Measurements from ENCODE around the gene KIAA1958.
"Not testable (repeated sequence)": the region's sequence is repeated elsewhere in the genome, so short reads cannot be mapped to it uniquely, and the experiment has no call there.

Gene KIAA1958

DNA sequence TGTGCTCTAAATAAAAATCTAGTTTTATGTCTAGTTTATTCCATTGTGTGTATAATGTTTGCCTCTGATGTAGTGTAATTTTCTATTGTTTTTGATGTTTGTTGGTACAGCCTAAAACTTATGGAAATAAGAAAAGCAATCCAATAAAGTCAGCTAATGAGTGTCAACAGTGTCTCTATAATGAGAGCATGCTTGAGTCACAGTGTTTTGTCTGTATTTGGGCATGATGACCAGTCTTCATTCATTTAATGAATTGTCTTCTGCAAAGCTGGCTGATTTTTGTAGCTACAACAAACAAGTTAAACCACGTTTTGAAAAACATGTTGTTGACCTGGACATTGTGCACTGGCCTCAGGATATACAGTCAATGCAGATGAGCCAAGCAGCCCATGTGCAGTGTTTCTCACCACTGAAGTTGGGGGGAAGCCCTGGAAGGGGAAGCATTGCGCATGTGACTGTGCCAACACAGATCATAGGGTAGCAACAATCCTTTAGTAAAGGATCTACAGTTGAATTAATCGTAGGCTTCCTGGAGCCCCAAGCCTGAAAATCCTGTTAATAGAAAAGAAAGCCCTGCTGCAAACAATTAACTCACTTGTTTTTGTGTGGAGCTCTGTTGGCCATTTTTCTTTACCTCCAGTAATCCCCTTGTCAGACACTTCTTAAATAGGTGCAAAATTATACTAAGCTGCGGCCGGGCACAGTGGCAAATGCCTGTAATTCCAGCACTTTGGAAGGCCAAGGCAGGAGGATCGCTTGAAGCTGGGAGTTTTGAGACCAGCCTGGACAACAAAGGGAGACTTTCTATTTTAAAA is 143.3 kb downstream of the KIAA1958 start:
- Histone ChIP-seq H3K4me3 (no peak overlapping the region), H3K27ac (no peak overlapping the region)

DNA sequence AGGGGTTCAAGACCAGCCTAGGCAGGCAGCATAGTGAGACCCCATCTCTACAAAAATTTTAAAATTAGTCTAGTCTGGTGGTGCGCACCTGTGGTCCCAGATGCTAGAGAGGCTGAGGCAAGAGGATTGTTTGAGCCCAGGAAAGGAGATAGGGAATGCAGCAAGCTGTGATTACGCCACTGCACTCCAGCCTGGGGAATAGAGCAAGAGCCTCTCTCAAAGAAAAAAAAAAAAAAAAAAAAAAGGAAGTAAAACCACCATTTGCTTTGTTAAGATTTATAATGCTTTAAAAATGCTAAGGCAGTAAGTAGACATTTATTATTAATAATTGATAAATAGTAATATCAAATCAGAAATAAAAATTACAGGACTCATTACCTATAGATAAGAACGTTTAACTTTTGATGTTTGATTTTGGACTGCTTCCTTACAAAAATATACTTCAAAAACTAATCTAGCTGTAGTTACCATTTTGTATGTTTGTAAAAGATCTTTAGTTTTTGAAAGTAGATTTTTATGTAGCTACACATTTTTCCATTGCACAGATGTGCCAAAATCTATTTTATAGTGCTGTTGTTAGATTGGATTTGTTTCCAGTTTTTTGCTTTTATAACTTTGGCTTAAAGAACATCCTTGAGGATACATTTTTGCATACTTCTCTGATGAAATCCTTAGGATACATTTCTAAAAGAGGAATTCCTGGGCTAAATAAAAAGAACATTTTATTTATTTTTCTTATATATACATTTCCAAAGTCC is 144.9 kb downstream of the KIAA1958 start:
- Histone ChIP-seq H3K27ac (no peak overlapping the region), H3K4me3 (no peak overlapping the region)

DNA sequence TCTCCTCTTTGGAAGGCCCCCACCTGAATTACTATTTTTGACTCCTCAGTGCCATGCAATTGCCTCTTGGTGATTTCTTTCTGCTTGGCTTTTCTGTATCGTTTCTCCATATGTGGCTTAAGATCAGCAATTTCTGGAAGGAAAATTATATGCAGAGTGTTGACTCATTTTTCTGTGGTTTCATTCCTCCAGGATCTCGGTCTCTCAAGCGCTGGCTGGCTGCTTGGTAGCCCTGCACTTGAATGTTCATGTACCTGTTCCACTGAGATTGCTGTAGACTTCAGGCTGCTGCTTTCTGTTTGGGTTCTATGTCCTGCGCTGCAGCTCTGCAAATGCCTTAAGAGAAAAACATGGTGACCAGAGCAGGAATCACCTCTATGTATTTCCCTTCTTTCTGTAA is 153.7 kb downstream of the KIAA1958 start:
- Histone ChIP-seq H3K4me3 (no peak overlapping the region), H3K27ac (no peak overlapping the region)

DNA sequence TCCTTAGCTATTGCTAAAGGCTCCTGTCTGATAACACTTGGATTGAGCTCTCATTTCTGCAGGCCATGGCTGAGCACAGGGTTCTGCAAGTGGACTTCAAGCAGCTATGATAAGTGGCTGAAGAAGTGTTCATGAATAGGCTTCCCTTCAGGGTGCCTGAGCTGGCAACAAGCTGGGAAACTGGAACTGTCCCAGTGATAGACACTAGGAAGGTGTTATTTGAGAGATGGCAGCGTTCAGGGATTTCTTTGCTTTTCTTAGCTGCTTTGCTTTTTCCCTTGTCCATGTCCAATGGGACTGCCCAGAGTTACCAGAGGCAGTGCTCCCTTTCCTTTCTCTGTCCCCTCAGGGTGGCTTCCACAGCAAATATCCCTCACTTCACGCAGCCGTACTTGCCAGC is 155.5 kb downstream of the KIAA1958 start:
- H3K4me3 ChIP-seq, result no peak overlapping the region
- no peak overlapping the region for H3K27ac ChIP-seq

DNA sequence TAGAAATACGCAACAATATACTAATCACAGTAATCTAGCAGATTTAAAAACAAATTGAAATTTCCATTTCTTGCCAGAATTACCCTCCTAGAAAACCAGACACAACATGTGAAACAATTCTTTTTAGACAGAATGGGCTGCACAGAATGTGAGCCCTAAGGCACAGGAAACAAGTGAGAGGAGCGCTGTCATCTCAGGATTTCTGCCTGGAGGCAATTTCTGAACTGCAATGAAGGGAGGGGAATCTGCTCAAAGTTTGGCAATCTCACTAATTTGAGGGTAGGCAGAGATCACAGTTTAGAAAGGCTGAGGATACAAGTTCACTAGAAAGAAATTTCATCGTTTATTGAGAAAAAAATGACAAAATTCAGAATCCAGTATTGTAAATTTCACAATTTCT is 161.0 kb downstream of the KIAA1958 start:
- Histone ChIP-seq H3K27ac (no peak overlapping the region), H3K4me3 (no peak overlapping the region)

DNA sequence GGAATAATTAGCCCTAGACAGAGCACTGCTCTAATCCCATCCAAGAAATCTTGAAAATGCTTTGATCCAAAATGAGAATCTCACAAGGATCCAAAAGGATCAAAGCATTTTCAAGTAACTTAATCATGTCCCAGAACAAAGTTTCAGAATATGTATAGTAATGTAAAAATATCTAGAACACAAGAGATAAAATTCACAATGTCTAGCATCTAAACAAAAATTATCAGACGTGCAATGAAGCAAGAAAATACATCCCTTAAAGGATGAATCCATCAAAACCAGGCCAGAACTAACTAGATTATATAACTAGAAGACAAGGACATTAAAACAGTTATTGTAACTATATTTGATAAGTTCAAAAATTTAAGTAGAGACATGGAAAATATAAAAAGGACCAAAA is 162.0 kb downstream of the KIAA1958 start:
- Histone ChIP-seq H3K27ac (no peak overlapping the region), H3K4me3 (no peak overlapping the region)

DNA sequence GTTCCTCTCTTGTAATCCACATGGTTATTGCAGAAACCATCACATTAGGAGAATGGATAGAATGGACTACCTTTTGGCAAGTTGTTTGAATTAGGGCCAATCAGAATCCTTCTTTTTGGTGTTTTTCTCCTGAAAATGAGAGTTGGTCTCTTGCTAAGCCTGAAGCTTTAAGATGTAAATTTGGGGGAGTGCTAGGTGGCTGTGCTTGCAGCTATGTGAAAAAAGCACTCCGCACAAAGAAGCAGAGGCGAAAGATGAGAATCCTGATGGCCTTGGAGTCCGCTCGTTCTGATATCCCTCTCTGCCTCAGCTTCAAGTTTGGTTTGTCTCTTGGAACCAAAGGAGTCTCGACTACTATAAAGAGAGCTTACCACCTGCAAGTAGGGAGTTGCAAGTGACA is 167.7 kb downstream of the KIAA1958 start:
- Histone ChIP-seq H3K27ac (no peak overlapping the region), H3K4me3 (no peak overlapping the region)

DNA sequence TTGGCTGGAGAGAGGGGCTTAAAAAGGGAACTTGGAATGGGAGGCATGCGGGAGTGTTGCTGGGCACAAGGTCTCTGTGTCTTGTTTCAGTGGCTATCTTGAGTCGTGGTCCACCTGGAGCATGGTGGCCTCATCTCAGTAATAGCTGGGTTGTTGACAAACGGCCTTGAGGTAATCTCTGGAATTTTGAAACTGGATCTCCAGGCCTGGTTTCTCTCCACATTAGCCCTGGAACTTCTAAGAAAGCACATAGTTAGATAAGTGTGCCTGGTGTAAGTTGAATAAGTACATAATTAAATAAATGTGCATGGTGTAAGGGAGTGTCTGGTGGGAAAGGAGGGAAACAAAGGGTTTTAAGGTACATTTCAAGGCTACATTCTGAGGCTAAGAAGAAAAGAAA is 169.0 kb downstream of the KIAA1958 start:
- Histone ChIP-seq H3K4me3 (no peak overlapping the region), H3K27ac (no peak overlapping the region)

DNA sequence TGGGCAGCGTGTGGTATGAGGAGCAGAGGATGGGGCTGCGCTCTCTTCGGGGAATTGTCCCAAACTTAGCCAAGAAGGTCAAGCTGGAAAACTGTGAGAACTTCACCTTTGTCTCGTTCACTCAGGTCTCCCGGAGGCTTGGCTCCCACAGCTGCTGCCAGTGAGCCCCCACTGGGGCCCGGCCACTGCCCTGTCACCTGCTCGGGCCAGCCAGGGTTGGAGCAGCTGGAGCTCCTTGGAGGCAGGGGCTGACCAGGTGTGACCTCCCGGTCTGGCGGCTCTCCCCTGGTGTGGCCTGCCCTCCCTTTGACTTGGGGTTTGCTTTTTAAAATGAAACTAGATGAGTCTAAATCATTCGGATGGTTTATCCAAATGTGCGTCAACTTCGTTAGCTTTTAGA is 173.3 kb downstream of the KIAA1958 start:
- no peak overlapping the region for H3K27ac ChIP-seq
- H3K4me3 ChIP-seq, result no peak overlapping the region

DNA sequence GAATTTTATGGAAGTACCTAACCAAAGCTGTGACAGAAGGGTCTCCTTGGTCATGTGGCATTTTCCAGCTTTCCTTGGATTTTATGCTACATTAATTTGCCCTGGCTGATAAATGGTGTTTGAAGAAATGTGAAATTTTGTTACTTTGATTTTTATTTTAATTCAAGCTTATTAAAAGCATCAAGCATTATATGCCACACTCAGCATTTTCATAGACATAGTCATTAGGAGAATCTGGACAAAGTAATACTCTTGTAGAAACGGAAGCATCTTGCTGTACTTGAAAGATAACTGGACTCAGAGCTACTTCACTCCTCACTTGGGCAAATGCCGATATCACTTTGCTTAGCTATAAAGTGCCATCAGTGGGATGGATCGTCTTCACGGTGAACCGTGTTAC is 177.1 kb downstream of the KIAA1958 start:
- H3K27ac ChIP-seq, result no peak overlapping the region
- no peak overlapping the region for H3K4me3 ChIP-seq

DNA sequence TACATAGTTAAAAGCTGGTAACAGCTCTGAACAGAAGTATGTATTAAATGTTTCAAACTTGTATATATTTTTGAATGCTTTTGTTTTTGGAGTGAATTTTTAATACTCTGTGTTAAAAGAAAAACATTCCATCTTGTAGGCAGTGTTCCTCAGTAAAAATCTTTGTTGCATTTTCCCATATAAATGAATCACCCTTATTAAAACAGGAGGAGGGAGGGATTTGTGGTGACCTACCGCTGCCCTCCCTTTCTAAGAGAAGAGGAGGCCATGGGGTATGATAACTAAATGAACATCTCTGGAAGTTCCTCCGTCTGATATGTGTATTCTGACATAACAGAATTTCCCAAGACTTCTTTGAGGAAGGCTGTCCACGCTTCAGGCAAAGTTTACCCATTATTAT is 177.9 kb downstream of the KIAA1958 start:
- Histone ChIP-seq H3K4me3 (no peak overlapping the region), H3K27ac (no peak overlapping the region)

DNA sequence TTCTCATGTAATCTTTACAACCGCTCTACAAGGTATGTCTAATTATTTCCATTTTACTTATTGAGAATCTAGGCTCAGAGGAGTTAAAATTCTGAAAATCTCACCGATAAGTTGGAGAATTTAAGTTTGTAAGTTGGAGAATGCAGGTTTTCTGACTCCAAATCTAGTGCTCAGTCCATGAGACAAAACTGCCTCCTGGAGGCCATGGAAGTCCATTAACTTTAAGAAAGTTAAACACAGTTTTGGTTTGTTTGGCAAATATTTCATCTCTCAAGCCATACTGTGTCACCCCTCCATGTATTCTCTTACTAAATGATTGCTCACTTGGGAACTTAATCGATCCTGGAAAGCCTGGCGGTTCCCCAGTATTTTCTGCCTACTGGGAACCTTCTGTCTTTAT is 178.7 kb downstream of the KIAA1958 start:
- H3K4me3 ChIP-seq, result no peak overlapping the region
- H3K27ac ChIP-seq, result no peak overlapping the region

DNA sequence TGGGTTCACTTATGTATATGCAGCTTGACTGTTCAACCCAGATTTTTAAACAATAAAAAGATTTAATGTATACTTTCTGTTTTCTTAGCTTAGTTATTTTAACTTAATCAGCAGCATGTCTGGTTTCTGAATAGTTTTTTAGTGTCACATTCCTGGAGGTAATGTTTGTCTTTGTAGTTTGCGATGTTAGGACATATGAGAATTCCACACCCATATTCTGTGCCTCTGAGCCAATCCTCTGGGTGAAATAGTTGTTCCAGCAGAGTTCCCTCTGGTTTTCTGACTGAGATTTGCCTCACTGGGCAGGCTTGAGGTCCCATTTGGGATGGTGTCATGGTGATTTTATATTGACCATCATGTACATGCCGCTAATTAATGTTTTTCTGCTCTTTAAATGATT is 182.7 kb downstream of the KIAA1958 start:
- Histone ChIP-seq H3K4me3 (no peak overlapping the region), H3K27ac (no peak overlapping the region)

DNA sequence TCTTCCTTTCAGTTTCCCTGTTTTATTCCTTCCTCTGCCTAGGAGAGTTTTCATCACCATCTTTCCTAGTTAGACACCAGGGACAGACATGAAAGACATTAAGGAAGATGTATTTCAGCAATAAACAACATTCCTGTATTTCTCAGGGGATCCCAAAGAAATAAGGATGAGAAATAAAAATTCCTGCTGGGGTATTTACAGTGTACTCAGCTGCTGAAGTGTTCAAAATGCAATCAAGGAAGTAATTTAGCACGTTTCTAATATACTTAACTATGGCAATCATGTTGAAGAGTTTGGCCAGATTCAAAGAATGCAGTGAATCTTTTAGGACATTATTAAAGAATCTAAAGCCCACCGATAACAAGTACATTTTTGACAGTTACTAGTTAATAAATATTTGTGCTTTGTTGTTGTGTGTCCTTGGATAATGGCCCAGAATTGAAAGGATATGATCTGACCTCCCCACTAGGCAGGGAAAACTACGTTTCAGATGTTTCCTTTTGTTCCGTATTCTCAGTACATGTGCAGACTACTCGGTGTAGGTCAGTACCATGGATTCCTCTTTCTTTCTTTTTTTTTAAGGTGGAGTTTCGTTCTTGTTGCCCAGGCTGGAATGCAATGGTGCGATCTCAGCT is 184.5 kb downstream of the KIAA1958 start:
- H3K4me3 ChIP-seq, result no peak overlapping the region
- no peak overlapping the region for H3K27ac ChIP-seq

DNA sequence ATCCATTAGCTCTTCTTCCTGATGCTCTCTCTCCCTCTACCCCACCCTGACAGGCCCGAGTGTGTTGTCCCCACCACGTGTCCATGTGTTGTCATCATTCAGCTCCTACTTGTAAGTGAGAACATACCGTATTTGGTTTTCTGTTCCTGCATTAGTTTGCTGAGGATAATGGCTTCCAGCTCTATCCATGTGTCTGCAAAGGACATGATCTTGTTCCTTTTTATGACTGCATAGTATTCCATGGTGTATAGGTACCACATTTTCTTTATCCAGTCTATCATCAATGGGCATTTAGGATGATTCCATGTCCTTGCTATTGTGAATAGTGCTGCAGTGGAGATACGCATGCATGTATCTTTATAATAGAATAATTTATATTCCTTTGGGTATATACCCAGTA is 186.6 kb downstream of the KIAA1958 start:
- H3K4me3 ChIP-seq, H3K27ac ChIP-seq: not testable (repeated sequence)

DNA sequence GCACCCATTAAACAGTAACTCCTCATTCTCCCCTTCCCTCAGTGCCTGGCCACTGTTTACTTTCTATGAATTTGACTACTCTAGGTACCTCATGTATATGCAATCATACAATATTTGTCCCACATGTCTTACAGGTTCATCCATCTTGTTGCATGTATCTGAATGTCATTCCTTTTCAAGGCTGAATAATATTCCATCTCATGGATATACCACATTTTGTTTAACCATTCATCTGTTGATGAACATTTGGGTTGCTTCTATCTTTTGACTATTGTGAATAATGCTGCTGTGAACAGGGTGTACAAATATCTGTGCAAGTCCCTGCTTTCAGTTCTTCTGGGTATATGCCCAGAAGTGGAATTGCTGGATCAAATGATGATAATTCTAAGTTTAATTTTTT is 190.4 kb downstream of the KIAA1958 start:
- H3K27ac ChIP-seq, result no peak overlapping the region

DNA sequence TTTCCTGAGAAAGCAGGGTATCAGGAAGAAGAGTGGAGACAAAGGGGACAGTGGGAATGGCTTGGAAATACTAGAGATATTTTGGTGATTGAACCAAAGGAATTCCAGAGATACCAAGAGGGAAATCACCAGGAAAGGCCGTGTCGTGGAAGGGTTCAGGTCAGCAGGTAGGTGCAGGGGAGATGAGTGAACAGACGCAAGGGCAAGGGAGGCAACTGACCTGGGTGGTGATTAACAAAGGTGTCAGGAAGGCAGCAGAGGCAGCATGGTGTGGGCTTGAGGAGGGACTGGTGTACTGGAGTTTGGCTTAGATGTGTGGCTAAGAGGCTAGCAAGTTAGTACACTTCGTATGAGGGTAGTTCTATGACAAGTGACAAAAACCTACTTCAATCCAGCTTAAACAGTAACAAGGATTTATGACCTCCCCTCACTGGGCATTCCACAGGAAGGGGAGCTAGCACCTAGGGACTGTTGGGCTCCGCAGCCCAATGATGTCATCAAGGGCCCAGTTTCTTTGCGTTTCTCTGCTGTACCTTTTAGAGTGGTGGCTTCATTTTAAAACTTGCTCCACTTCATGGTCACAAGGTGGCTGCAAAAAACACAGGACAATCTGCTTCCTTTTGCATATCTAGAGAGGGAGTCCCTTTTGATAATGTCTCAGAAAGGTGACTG is 194.2 kb downstream of the KIAA1958 start:
- no peak overlapping the region for H3K27ac ChIP-seq
- no peak overlapping the region for H3K4me3 ChIP-seq

More for the DNA sequence above, 190.4 kb downstream of the KIAA1958 start:
- H3K4me3 ChIP-seq, result no peak overlapping the region

DNA sequence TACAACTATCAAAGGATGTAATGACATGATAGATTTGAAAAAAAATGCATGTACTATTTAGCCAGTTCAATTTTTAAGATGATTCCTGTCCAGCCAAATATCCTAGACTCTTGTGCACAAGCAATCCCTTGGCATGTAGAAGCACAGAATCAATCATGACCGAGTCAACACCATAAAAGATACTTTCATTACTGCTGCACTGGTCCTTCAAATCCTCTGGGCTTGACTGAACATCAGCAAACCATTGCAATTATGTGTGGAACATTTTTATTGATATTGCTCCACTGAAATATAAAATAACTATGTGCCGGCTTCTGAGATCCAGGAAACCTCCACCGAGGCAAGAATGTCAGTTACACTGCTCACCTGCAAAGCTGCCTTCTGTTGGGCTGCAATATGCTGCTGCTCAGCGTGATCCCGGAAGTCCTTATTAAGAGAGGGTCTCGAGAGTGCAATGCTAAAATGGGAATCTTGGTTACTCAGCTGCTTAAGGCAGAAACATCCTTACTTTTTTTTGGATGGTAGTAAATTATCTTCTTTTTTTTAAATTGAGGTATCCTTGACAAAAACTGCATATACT is 202.6 kb downstream of the KIAA1958 start:
- Histone ChIP-seq H3K4me3 (no peak overlapping the region), H3K27ac (no peak overlapping the region)

DNA sequence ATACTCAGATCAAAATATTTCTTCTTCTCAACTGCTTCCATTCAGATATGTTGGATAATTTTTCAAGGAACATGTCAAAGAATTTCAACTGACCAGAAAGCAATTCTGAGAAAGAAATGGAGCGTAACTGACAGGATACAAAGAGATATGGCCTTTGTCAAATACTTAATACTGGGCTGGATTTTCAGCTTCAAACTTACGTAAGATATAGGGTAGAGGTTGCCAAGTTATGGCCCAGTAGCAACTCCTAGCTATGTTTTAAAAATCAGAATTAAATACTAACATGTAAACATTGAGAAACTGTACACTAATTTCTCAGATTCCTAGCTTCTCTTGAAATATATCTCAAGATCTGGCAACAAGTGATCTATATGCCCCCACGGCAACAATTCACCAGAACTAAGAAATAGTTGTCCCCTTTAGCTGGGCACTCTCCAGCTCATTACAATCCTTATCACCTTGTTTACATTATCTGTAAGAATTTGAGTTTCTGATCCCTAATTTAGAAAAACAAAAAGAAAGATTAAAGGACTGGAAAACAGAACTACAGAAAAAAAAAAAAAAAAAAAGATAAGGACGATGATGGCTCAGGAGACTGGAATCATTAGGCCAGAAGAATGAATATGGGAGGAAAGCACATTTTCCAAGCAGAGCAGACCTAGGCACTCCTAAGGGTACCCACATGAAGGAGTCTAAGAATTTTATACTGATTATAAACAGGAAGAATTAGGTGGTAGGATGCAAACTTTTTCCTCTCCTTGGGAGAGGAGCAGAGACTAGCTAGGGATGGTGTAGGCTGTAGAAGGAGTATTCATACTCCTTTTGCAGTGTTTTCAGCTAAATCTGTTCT is 208.3 kb downstream of the KIAA1958 start:
- H3K4me3 ChIP-seq, result no peak overlapping the region
- no peak overlapping the region for H3K27ac ChIP-seq
